GM18868 (cell line): ENCODE results near the gene CAPZA1.
"Not testable (repeated sequence)": the region's sequence is repeated elsewhere in the genome, so short reads cannot be mapped to it uniquely, and the experiment has no call there.

Experiments used
- ATAC-seq: cut with Tn5 transposase; IDR thresholded peaks from one replicate; pipeline ENCODE4 v1.9.1; 2021; ENCODE audit warnings: mild to moderate bottlenecking, moderate library complexity; ENCODE audit not compliant: unreplicated experiment

The CAPZA1 gene

DNA sequence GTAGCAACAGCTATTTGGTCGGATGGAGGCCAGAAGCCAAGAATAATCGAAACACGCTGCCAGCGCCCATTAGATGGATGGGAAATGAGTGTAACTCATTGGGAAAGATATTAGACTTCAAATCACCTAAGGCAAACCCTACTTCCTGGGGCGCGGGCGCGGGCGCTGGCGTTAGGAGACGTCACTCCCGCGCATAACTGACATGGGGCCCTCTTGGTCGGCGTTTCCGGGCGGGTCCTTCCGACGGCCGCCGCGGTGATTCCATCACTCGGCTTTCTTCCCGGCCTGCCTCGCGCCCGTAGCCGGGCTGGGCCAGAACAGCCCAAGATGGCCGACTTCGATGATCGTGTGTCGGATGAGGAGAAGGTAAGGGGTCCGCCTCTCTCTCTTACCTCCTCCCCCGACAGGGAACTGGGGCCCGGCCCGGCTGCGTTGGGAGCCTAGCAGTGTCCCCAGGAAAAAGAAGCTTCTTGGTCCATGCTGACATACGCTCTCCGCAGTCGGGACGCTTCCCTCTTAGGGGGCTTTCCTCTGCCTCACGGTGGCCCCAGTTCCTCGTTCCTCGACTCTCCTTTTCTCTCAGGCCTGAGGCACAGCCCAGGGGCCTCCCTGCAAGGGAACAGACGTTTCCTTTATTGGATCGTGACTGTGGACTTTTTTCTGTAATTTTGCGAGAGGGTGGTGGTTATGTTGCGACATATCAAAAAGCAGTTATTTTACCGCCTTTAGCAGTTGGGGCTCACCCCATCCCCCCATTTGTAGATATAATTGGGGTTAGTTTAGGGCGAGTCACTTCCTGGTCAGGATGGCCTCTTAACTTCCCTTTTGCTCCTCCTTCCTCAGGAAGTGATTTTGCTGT, at the start of gene CAPZA1:
Gene CAPZA1, plus strand, starts transcription at position 315 of the 859 bp plus-strand sequence. Its CDS starts 13 bp downstream, at position 328.
- peak; percentile 84 for ATAC-seq

DNA sequence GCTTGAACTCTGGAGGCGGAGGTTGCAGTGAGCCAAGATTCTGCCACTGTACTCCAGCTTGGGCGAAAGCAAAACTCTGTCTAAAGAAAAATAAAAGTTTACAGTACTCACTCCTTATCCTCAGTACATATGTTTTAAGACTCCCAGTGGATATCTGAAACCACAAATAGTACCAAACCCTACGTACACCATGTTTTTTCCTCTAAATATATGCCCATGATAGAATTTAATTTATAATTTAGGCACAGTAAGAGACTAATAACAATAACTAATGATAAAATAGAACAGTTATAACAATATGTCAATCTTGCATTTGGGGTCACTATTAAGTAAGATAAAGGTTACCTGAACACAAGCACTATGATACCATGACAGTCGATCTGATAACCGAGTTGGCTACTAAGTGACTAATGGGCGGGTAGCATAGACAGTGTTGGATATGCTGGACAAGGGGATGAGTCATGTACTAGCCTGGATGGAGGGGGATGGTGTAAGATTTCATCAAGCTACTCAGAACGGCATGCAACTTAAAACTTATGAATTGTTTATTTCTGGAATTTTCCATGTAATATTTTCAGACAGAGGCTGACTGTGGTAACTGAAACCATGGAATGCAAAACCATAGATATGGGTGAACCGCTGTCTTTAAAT, 44.4 kb upstream of the CAPZA1 start:
- ATAC-seq, result no peak

DNA sequence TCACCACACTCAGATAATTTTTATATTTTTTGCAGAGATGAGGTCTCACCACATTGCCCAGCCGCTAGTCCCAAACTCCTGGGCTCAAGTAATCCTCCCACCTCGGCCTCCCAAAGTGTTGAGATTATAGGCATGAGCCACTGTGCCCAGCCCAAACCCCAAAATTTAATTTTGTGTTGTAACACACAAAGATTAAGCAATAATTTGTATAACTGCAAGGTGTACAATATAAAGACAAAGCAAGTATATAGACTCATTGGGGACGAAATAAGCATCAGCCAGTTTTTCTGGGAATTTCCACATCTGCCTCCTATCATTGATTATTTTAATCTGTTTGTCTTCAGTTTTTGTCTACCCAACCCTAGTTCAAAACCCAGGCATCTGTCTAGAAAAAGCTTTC, 43.4 kb upstream of the CAPZA1 start:
- no peak for ATAC-seq

DNA sequence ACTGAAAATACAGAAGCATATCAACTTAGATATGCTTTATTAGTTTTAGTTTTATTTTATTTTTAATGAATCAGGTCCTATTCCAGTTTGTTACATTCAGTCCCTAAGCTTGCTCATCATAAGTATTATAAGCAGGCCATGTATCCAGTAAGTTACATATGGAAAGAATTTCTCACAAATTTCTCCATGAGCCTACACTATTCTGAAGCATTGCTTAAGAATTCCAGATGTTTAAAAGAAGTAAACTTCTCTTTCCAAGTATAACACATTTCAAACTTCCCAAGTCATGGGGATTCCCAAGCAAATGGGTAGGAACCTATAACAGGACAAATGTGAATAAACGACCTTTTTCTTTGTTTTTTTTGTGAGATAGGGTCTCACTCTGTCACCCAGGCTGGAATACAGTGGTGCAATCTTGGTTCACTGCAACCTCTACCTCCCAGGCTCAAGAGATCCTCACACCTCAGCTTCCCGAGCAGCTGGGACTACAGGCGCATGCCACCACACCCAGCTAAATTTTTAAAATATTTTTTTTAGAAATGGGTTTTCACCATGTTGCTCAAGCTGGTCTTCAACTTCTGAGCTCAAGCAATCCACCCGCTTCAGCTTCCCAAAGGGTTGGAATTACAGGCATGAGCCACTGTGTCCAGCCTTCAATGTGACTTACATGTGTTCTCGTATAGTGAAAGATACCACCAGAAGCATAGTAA, 39.7 kb upstream of the CAPZA1 start:
- no peak for ATAC-seq

DNA sequence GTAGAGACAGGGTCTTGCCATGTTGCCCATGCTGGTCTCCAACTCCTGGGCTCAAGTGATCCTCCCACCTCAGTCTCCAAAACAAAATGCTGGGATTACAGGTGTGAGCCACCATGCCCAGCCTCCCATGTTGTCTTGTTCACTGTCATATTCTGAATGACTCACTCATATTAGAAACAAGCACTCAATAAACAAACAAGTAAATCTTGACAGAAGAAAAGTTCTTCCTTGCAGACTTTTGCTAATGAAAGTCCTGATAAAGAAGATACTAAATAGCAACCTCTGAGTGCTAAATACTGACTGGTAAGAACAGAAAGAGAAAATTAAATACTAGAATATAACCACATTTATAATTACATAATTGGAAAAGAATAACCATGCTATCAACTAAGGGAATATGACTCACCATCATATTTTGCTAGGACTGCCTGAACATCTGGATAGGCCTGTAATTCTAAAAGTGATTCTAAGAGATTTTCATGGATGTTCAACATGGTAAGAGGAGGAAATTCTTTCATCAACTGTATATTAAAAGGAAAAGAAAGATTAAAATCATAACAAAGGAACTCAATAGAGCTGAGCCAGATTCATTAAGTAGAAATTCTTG, 37.9 kb upstream of the CAPZA1 start:
- no peak for ATAC-seq

DNA sequence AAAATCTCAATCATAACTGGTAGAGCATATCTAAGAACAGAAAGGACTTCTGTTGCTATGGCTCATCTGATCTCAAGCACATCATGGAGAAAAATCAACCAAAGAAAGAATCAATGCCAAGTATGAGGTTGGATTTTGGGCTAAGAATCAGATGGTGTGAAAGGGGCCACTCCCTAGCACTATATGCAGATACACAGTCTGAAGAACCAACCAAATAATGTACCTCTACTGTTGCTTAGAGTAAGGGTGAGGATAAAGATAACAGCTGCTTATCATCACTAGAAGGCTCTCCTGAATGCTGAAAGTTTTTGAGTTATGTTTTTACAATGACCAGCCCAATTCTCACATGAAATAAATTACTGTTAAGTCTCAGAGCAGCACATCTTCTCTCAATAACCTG, 36.3 kb upstream of the CAPZA1 start:
- ATAC-seq, result no peak

DNA sequence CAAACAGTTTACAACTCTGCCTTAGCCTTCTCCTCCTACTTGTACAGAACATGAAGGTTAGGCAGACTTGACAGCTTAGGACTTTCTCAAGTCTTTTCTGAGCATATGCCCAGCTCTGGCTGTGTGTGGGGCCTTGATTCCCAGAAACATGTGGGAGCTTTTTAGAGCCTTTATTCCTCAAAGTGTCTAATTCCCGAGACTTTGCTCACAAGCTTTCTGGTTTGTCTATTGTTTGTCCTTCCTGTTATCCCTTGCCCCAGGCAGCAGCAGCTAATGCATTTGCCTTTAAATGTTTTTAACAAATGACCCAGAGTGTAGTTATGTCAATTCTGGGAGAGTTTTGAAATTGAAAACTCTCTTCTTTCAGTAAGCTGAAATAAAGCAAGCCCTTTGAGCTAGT, 29.9 kb upstream of the CAPZA1 start:
- no peak for ATAC-seq

DNA sequence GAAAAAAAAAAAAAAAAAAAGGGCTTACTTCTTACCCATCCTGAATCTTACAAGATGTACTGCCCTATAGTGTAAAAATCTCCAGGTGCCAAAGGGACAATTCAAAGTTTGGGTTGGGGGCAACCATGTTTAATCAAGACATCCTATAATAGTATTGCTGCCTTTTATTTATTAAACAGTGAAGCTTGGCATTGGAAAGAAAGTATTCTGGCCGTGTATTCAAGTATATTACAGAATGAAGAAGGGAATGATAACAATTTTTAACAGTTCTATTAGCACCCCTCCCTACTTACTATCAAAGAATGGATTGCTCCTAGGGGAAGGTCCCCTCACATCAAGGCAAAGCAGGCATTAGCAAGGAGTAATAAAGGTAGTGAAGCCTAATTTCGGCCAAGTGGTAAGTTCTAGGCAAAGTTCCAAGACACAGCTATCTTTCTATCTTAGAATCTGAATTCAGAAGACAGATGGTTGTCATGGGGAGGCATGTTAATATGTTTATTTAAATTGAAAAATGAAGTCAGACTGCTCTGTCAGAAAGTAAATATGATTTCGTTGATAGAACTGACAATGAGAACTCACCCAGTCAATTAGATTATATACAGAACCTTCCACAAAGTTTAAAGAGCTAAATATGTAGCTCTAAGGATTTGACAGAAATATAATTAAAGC, 25.3 kb upstream of the CAPZA1 start:
- no peak for ATAC-seq

DNA sequence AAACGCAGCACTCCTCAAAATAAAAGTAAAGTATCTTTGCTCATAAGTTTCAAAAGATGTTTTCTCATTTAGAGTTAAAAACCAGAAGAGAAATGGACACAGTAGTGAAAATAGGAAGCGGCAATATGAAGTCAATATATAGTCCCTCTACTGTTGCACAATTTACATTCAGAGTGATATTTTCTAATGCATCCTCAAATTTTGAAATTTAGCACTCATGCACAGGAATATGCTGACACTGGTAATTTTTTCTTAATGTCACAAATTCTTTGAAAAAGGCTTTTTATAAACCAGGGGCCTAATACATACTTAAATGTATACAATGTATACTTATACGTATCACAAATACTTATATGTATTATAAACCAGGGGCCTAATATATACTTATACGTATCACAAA, 20.2 kb upstream of the CAPZA1 start:
- no peak for ATAC-seq

DNA sequence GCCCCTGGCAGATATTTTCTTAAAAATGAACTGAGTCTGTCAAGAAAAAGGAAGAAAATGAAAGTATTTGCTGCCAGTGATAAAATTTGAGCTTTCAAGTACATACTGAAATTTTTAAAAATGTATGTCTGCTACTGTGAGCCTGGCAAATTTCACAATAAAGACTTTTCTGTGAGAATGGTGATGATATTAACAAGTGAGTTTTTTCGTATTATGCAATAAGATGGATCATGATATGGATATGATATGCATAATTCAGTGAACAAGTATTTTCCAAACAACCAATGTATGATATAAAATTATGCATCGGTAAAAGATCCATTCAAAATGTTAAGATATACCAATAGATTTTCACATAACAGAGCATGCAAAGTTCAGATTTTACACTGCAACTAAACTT, 16.6 kb upstream of the CAPZA1 start:
- ATAC-seq, result no peak

DNA sequence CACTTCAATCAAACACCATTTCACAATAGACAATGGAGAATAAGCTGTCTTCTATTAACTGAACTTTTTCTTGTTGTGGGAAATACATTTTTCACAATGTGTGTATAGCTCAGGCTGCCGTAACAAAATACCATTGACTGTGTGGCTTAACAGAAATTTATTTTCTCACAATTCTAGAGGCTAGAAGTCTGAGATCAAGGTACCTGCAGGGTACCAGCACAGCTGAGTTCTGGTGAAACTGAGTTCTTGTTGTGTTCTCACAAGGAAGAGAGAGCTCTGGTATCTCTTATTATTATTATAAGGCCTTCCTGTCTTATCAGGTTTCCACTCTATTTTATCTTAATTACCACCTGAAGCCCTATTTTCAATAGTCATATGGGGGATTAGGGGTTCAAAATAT, 16.1 kb upstream of the CAPZA1 start:
- ATAC-seq, result no peak

DNA sequence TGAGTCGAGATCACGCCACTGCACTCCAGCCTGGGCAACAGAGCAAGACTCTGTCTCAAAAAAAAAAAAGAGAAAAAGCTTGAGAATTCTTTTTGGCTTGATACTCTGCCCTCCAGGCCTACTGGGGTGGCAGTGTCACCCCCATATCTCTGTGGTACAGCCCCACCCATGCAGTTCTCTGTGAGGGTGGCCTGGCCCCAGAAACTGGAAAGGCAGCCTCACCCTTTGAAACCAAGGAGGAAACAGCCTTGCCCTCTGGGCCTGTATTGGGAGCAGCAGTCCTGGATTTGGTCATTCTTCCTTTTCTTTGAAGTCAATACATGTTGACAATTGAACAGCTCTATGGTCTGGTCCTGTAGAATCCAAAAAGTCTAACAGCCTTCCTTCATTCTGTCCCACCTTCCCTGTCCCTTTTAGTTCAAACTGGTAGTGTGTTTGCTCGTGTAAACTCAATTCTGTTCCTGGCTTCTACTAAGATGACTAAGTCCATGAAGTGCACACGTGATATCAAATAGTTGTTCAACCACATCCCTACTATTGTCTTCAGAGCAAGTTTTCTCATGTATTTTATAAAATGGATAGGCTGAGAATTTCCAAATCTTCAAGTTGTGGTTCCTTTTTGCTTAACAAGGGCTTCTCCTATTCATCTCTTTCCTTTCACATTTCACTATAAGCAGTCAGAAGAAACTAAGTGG, 13.9 kb upstream of the CAPZA1 start:
- no peak for ATAC-seq

DNA sequence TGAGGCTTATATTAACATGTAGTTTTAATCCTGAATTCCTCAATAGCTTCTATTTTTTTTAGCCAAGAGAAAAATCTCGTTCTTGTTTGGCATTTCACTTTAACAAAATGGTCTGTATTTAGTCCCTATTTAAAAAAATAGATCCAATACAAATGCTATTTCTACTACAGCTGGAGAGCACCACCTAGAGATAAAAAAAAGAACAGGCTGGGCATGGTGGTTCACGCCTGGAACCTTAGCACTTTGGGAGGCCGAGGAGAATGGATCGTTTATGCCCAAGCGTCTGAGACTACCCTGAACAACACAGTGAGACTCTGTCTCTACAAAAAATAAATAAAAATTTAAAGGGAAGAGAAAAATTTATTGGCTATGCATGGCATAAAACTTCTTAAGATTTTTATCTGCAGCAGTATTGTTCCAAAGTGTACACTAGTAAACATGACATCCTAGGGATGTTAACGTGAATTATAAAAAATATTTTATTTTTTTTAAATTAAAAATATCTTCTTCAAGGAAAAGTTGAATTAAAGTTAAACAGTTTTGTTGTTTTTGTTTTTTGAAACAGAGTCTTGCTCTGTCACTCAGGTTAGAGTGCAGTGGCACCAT, 5.1 kb upstream of the CAPZA1 start:
- no peak for ATAC-seq

DNA sequence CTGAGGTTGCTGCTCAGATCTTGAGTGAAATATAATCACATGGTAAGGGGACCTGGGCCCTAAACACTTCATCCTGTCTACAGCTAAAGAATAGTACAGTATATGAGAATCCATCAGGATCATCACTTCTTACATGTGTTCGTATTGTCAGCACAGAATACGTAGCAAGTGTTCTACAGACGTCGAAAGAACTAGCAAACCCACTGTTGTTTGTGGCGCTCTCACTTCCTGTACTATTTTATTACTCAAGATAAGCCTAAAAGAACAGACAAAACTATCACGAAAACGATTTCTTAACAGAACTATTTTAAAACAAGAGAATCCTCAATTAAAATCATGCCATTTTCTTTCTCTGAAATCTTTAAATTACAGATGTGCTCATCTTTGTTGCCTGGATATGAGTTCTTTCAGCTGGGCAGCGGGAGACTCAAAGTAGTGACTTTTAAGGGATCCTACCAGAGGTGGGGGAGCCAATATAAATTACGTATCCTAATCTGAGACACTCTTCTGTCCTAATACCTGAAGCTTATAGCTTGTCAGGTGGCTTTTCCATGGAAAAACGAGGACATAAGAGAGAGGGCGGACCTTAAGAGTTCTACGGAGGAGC, 1.4 kb upstream of the CAPZA1 start:
- no peak for ATAC-seq

DNA sequence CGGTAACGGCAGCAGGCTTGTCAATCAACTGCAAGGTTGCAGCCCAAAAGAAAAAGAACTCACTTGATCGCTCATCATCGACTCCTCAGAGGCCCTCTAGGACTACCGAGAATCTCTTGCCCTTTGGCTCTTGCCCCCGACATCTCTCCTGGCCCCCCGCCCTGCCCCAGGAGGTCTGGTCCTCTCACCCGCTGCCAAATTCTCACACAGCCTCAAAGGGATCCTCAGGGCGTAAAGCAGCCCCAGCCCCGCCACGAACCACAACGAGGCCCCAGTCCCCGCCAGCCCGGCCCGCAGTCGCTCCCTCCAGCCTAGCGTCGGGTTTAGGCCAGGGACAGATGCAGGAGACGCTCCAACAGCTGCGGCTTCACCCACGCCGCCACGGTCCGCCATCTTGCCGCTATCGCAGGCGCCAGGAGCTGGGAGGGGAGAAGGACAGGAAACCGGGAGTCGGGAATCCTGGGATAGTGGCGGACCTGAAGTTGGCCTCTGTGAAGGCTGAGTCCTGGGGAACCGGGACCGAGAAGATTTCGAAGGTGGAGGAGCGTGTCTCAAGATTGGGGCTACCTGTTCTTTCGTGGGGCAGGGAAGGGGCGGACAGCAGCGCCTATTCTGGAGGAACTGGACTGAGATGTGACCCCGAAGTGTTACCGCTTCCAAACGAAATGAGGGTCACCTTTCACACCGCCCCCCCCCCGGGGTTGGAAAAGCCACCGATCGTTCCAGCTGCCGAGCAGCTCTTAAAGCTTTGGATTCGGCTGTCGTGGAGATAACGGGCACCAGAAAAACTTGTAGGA, 713 bp upstream of the CAPZA1 start, which contains the start of gene ST7L:
Gene ST7L, minus strand, starts transcription at position 421 of the 797 bp plus-strand sequence. Its CDS starts 28 bp downstream, at position 393.
- no peak for ATAC-seq

DNA sequence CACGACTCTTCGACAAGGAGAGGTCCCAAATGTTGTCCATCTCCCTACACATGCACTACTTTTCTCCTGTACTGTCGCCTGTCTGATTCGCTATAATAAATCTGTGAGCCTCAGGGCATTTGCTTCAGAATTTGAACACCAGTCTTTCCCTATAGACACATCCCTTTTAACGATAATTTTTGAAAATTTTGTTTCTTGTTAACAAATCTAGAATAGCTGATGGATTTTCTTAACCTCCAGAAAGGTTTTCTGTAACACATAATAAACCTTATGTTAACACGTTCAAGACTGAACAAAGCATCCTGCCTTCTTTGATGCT, 704 bp downstream of the CAPZA1 start:
- no peak for ATAC-seq

DNA sequence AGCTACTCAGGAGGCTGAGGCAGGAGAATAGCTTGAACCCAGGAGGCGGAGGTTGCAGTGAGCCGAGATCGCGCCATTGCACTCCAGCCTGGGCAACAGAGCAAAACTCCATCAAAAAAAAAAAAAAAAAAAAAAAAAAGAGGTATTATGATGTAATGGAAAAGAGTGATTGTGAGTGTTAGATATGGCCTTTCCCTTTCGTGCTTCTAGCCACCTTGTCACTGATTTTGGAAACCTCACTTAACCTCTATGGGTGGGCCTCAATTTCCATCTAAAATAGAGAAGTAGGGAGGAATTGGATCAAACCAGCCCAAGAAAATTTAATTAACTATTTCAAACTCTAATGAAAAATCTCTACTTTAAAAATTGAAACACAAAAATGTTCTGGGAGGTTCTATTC, 4.9 kb downstream of the CAPZA1 start:
- not testable (repeated sequence) for ATAC-seq

DNA sequence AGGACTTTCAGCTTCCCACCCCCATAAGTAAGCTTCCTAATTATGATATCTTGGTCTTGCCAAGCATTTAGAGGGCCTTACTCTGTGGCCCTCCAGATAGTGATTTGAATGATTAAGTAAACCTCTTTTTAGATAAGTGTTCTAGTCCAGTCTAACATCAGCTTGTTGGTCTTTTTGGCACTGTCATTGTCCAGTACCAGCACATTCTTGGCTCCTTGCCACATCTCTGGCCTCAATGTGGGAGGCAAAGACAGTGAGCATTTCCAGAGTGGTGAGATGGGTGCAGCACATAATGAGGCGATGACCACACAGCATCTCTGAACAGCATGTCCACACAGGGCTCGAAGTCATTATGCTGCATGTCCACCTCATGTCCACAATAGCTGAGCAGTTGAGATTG, 6.1 kb downstream of the CAPZA1 start:
- ATAC-seq, result no peak

DNA sequence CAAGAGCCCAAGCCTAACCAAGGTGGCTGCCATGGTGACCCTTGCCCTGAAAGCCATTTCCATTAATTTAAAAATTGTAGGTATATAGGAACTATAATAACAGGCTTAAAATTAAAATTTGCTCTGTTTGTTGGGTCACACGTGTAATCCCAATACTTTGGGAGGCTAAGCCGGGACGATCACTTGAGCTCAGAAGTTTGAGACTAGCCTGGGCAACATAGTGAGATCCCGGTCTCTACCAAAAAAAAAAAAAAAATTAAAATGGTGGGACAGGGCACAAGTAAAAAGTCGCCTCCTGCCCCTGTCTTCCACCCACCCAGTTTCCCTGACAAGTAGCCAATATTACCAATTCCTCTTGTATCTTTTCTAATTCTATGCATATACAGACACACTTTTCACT, 6.6 kb downstream of the CAPZA1 start:
- no peak for ATAC-seq
